WERI-Rb-1 (cell line): ENCODE measurements around the gene RPN1.

Source experiments
- DNase-seq: peaks from one replicate; pipeline ENCODE4 v3.0.0-alpha.2; 2020
- H3K27ac ChIP-seq: fragments of 250-450 bp; sonication (Bioruptor Pico); 2 replicates; pipeline ENCODE4 v1.5.1; 2020; ENCODE audit warnings: mild to moderate bottlenecking, moderate library complexity
- H3K27me3 ChIP-seq: fragments of 250-450 bp; sonication (Bioruptor Pico); 2 replicates; pipeline ENCODE4 v1.5.1; 2021; ENCODE audit warnings: mild to moderate bottlenecking, low read depth, moderate library complexity; ENCODE audit not compliant: insufficient read depth, severe bottlenecking
- H3K36me3 ChIP-seq: fragments of 250-450 bp; sonication (Bioruptor Pico); 2 replicates; pipeline ENCODE4 v1.5.1; 2020; ENCODE audit warnings: mild to moderate bottlenecking, moderate library complexity
- H3K4me3 ChIP-seq: 2 replicates; pipeline ENCODE4 v1.5.1; 2011; ENCODE audit warnings: low read depth, mild to moderate bottlenecking, control low read depth, low read length
- H3K9me3 ChIP-seq: fragments of 250-450 bp; sonication (Bioruptor Pico); 2 replicates; pipeline ENCODE4 v1.5.1; 2021; ENCODE audit warnings: mild to moderate bottlenecking, moderate library complexity; ENCODE audit not compliant: severe bottlenecking
- CTCF ChIP-seq: IDR thresholded peaks from 2 replicates; pipeline ENCODE4 v1.5.1; 2011; ENCODE audit warnings: low read depth, mild to moderate bottlenecking, control low read depth, inconsistent platforms, low read length

Gene RPN1

DNA sequence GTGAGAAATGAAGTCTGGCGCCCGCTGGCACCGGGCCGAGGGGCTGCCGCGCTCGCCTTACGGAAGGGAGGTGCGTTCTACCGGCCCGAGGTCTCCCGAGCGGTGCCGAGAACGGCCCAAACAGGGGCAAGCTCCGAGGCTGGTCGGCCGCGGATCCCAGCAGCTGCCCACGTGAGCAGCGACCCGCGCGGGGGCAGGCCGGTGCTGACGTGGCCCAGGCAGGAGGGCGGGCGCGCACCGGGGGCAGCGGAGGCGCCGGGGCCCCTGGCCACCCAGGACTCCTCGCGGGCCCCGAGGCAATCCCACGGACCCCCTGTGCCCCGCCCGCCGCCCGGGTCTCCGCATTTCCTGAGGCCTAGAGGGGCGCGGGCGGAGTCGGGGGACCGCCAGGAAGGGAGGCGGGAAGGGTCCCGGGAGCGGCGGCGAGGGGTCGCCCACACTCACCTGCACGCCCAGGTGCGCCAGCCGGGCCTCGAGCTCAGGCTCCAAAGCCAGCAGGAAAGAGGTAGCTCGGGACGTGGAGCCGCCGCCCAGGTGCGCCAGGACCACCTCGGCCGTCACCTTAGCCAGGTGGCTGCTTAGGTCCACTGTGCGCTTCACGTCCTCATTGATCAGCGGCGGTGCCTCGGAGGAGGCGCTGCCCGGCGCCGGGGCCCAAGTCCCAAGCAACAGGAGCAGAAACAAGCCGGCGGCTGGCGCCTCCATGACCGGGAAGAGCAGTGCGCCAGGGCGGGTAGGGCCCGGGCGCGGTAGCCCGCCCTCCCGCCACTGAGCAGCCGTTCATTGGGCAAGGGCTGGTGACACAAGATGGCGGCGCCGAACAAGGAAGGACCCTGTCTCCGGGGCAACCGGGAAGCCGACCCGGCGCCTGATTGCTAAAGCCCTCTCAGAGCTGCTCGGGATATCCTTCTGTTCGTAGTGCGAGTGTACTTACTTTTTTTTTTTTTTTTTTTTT lies at the start of gene RPN1:
Gene RPN1 (minus strand): TSS at position 723 of the 955 bp plus-strand sequence. CDS start 18 bp downstream, at position 705.
- H3K27ac ChIP-seq = peak within 1 kb of the TSS; percentile 94

GRCh38 chr3:128698211-128699047 lies 47.8 kb upstream of the RPN1 start:
- Histone ChIP-seq H3K9me3 (no peaks in the 10 kb centered on the region), H3K4me3 (no peak overlapping the region), H3K36me3 (no peaks in the 10 kb centered on the region), H3K27ac (no peak overlapping the region), H3K27me3 (no peaks in the 10 kb centered on the region)
- no peak for DNase-seq
- TF ChIP-seq CTCF = no peak

More for the DNA sequence above, at the start of gene RPN1:
- peak; percentile 96 for DNase-seq
- Histone ChIP-seq H3K4me3 (peak within 1 kb of the TSS; percentile 99), H3K9me3 (peaks cover 7% of the 10 kb centered on the region), H3K27me3 (no peaks in the 10 kb centered on the region), H3K36me3 (peaks cover 20% of the 10 kb centered on the region)
- no peak for TF ChIP-seq CTCF

GRCh38 chr3:128697341-128697740 lies 46.7 kb upstream of the RPN1 start:
- no peak for DNase-seq
- Histone ChIP-seq H3K36me3 (no peaks in the 10 kb centered on the region), H3K9me3 (no peaks in the 10 kb centered on the region), H3K27me3 (no peaks in the 10 kb centered on the region), H3K27ac (no peak overlapping the region), H3K4me3 (no peak overlapping the region)
- no peak for TF ChIP-seq CTCF

DNA sequence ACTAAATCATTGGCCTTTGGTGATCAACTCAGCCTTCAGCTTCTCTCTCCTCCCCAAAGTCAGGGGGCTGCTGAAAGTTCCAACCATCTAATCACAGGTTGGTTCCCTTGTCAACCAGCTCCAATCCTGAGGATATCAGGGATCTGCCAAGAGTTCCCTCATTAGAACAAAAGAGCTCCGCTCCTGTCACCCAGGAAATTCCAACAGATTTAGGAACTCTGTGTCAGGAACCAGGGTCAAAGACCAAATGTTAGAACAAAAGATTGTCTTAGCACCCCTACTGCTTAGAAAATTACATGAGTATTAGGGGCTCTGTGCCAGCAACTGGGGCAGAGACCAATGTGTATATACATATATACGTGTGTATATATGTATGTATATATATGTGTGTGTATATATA lies 43.1 kb upstream of the RPN1 start:
- TF ChIP-seq CTCF = no peak
- H3K36me3 ChIP-seq = no peaks in the 10 kb centered on the region
- H3K9me3 ChIP-seq = no peaks in the 10 kb centered on the region
- H3K27ac ChIP-seq = no peak overlapping the region
- no peak for DNase-seq
- H3K4me3 ChIP-seq = no peak overlapping the region
- H3K27me3 ChIP-seq = no peaks in the 10 kb centered on the region

DNA sequence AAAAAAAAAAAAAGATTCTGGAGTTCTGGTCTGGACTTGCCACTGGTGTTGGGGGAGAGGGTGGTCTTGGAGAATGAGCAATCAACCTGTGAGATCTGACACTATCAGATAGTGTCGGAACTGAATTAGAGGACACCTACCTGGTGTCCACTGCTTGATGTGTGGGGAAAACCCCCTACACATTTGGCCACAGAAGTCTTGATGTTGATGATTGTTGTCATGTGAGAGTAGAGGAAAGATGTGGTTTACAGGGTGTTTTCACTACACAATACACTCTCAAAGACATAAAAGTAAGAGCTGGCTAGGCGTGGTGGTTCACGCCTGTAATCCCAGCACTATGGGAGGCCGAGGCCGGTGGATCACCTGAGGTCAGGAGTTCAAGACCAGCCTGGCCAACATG lies 38.4 kb upstream of the RPN1 start:
- Histone ChIP-seq H3K27ac (no peak overlapping the region), H3K36me3 (no peaks in the 10 kb centered on the region), H3K9me3 (no peaks in the 10 kb centered on the region), H3K27me3 (no peaks in the 10 kb centered on the region), H3K4me3 (no peak overlapping the region)
- DNase-seq = no peak
- no peak for TF ChIP-seq CTCF
